Neural progenitor cell (in vitro differentiated cells): ENCODE results near the gene SAMD15. TPM values are rescaled to one million over a fixed set of nuclear protein-coding genes. Genes with fewer than 3 reads are reported as not detected.

Experiments
- DNase-seq: peaks from one replicate; pipeline ENCODE4 v3.0.0-alpha.2; 2016; ENCODE audit warnings: low spot score
- H2AFZ ChIP-seq: fragments of 200-600 bp; sonication (generic); replicated peaks from 2 replicates; pipeline ENCODE4 v1.6.1; 2016; ENCODE audit warnings: antibody characterized with exemption
- H3F3A ChIP-seq: fragments of 200-600 bp; sonication (generic); 2 replicates; pipeline ENCODE4 v1.6.1; 2016; ENCODE audit warnings: antibody characterized with exemption, low read depth
- H3K27ac ChIP-seq: fragments of 200-600 bp; sonication (generic); 2 replicates; pipeline ENCODE4 v1.5.1; 2016; ENCODE audit warnings: mild to moderate bottlenecking
- H3K27me3 ChIP-seq: fragments of 200-600 bp; sonication (generic); 2 replicates; pipeline ENCODE4 v1.6.1; 2016; ENCODE audit warnings: mild to moderate bottlenecking, moderate library complexity
- H3K36me3 ChIP-seq: fragments of 200-600 bp; sonication (generic); 2 replicates; pipeline ENCODE4 v1.5.1; 2016
- H3K4me1 ChIP-seq: fragments of 200-600 bp; sonication (generic); 2 replicates; pipeline ENCODE4 v1.6.1; 2016; ENCODE audit warnings: mixed run types
- H3K4me2 ChIP-seq: fragments of 200-600 bp; sonication (generic); 2 replicates; pipeline ENCODE4 v1.6.1; 2016
- H3K4me3 ChIP-seq: fragments of 200-600 bp; sonication (generic); 2 replicates; pipeline ENCODE4 v1.5.1; 2016
- H3K79me2 ChIP-seq: fragments of 200-600 bp; sonication (generic); 2 replicates; pipeline ENCODE4 v1.6.1; 2016; ENCODE audit warnings: low read depth
- H3K9ac ChIP-seq: fragments of 200-600 bp; sonication (generic); 2 replicates; pipeline ENCODE4 v1.6.1; 2016
- H3K9me3 ChIP-seq: fragments of 200-600 bp; sonication (generic); 2 replicates; pipeline ENCODE4 v1.5.1; 2016; ENCODE audit warnings: low read depth
- H4K20me1 ChIP-seq: fragments of 200-600 bp; sonication (generic); 2 replicates; pipeline ENCODE4 v1.6.1; 2016; ENCODE audit warnings: low read depth
- H3K27ac Mint-ChIP-seq: 3 replicates; pipeline ENCODE4 v1.8.0; 2021; ENCODE audit warnings: mixed read lengths
- H3K27me3 Mint-ChIP-seq: 2 replicates; pipeline ENCODE4 v1.8.0; 2022; ENCODE audit warnings: low read depth, mild to moderate bottlenecking, inconsistent platforms, moderate library complexity, mixed read lengths; ENCODE audit not compliant: insufficient read depth
- H3K36me3 Mint-ChIP-seq: 3 replicates; pipeline ENCODE4 v1.8.0; 2021; ENCODE audit warnings: mixed read lengths
- H3K4me1 Mint-ChIP-seq: 3 replicates; pipeline ENCODE4 v1.8.0; 2021; ENCODE audit warnings: mixed read lengths
- H3K4me3 Mint-ChIP-seq: 3 replicates; pipeline ENCODE4 v1.8.0; 2021; ENCODE audit warnings: mild to moderate bottlenecking, moderate library complexity, mixed read lengths
- H3K9me3 Mint-ChIP-seq: 3 replicates; pipeline ENCODE4 v1.8.0; 2020; ENCODE audit warnings: mixed read lengths
- EZH2 ChIP-seq: fragments of 200-600 bp; sonication (generic); IDR thresholded peaks from 2 replicates; pipeline ENCODE4 v1.6.1; 2017; ENCODE audit warnings: antibody characterized with exemption, mild to moderate bottlenecking, moderate library complexity
- EZH2phosphoT487 ChIP-seq: fragments of 200-600 bp; sonication (generic); IDR thresholded peaks from 2 replicates; pipeline ENCODE4 v1.6.1; 2017; ENCODE audit warnings: antibody characterized with exemption
- total RNA-seq: library from RNA; depleted of rRNA; stranded (reverse); fragments of >200 nt; gene quantifications from 2 replicates; pipeline ENCODE4 v1.2.3, GENCODE V29; 2015; ENCODE audit warnings: low replicate concordance
- TF ChIP-seq, protein P1 (sequence below): fragments of 200-600 bp; sonication (generic); IDR thresholded peaks from 2 replicates; pipeline ENCODE4 v1.5.1; 2017; ENCODE audit warnings: antibody characterized with exemption, mild to moderate bottlenecking

Gene SAMD15
- total RNA-seq, 1 donor from 2014 or later, result 2.2 TPM

- Histone ChIP-seq H3K4me1 (no peaks in the 10 kb centered on the region), H3K36me3 (no peaks in the 10 kb centered on the region), H3K4me3 (no peak overlapping the region), H3K27ac (no peak overlapping the region), H4K20me1 (no peaks in the 10 kb centered on the region), H3K4me2 (no peak overlapping the region), H3F3A (no peaks in the 10 kb centered on the region), H3K9me3 (no peaks in the 10 kb centered on the region), H3K79me2 (no peaks in the 10 kb centered on the region), H3K27me3 (no peaks in the 10 kb centered on the region), H2AFZ (no peak overlapping the region), H3K9ac (no peak overlapping the region)
- Mint-ChIP-seq H3K27ac (no peak overlapping the region), H3K4me1 (peaks cover 3% of the 10 kb centered on the region), H3K4me3 (no peak overlapping the region), H3K9me3 (peaks cover 2% of the 10 kb centered on the region), H3K36me3 (peaks cover 7% of the 10 kb centered on the region), H3K27me3 (no peaks in the 10 kb centered on the region)
- TF ChIP-seq, protein P1, sequence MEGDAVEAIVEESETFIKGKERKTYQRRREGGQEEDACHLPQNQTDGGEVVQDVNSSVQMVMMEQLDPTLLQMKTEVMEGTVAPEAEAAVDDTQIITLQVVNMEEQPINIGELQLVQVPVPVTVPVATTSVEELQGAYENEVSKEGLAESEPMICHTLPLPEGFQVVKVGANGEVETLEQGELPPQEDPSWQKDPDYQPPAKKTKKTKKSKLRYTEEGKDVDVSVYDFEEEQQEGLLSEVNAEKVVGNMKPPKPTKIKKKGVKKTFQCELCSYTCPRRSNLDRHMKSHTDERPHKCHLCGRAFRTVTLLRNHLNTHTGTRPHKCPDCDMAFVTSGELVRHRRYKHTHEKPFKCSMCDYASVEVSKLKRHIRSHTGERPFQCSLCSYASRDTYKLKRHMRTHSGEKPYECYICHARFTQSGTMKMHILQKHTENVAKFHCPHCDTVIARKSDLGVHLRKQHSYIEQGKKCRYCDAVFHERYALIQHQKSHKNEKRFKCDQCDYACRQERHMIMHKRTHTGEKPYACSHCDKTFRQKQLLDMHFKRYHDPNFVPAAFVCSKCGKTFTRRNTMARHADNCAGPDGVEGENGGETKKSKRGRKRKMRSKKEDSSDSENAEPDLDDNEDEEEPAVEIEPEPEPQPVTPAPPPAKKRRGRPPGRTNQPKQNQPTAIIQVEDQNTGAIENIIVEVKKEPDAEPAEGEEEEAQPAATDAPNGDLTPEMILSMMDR, result no peak
- no peak for TF ChIP-seq EZH2phosphoT487
- no peak for TF ChIP-seq EZH2
- DNase-seq, result no peak
Measured at GRCh38 chr14:77356899-77357298, 20.3 kb upstream of the SAMD15 start.

GRCh38 chr14:77359626-77360025 lies 17.6 kb upstream of the SAMD15 start:
- Histone ChIP-seq H3K36me3 (no peaks in the 10 kb centered on the region), H3K9me3 (no peaks in the 10 kb centered on the region), H4K20me1 (peaks cover 10% of the 10 kb centered on the region), H2AFZ (no peak overlapping the region), H3K27ac (no peak overlapping the region), H3K4me2 (no peak overlapping the region), H3K4me1 (no peaks in the 10 kb centered on the region), H3K9ac (no peak overlapping the region), H3K79me2 (no peaks in the 10 kb centered on the region), H3K27me3 (no peaks in the 10 kb centered on the region), H3F3A (no peaks in the 10 kb centered on the region), H3K4me3 (no peak overlapping the region)
- H3K36me3 Mint-ChIP-seq, result peaks cover 7% of the 10 kb centered on the region
- DNase-seq, result no peak
- no peak overlapping the region for H3K4me3 Mint-ChIP-seq
- no peaks in the 10 kb centered on the region for H3K27me3 Mint-ChIP-seq
- H3K27ac Mint-ChIP-seq, result no peak overlapping the region
- no peak for TF ChIP-seq EZH2
- TF ChIP-seq, protein P1, result no peak
- peaks cover 2% of the 10 kb centered on the region for H3K9me3 Mint-ChIP-seq
- peaks cover 3% of the 10 kb centered on the region for H3K4me1 Mint-ChIP-seq

DNA sequence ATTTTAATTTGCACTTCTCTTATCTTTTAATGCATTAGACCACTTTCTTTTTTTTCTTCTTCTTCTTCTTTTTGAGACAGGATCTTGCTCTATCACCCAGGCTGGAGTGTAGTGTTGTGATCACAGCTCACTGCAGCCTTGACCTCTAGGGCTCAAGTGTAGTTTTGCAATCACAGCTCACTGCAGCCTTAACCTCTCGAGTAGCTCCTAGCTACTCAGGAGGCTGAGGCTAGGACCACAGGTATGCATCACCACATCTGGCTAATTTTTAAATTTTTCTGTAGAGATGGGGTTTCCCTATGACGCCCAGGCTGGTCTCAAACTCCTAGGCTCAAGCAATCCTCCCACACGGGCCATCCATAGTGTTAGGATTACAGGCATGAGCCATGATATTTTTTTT lies 13.0 kb upstream of the SAMD15 start:
- Histone ChIP-seq H3K4me2 (no peak overlapping the region), H3K9ac (no peak overlapping the region), H3K27ac (no peak overlapping the region), H4K20me1 (peaks cover 10% of the 10 kb centered on the region), H3K4me3 (no peak overlapping the region), H3K79me2 (no peaks in the 10 kb centered on the region), H3K9me3 (no peaks in the 10 kb centered on the region), H3K4me1 (no peaks in the 10 kb centered on the region), H3F3A (no peaks in the 10 kb centered on the region), H2AFZ (no peak overlapping the region), H3K36me3 (no peaks in the 10 kb centered on the region), H3K27me3 (no peaks in the 10 kb centered on the region)
- no peaks in the 10 kb centered on the region for H3K27me3 Mint-ChIP-seq
- H3K27ac Mint-ChIP-seq, result no peak overlapping the region
- no peaks in the 10 kb centered on the region for H3K4me1 Mint-ChIP-seq
- no peak overlapping the region for H3K4me3 Mint-ChIP-seq
- H3K36me3 Mint-ChIP-seq, result peaks cover 4% of the 10 kb centered on the region
- peaks cover 2% of the 10 kb centered on the region for H3K9me3 Mint-ChIP-seq
- TF ChIP-seq, protein P1, result no peak
- no peak for TF ChIP-seq EZH2
- no peak for TF ChIP-seq EZH2phosphoT487
- no peak for DNase-seq
